ENCODE results near the gene WFDC10B. TPM values are rescaled to one million over a fixed set of nuclear protein-coding genes. Genes with fewer than 3 reads are reported as not detected.

Gene WFDC10B
- total RNA-seq, 1 experiment from 2014 or later = not detected

- H2AFZ ChIP-seq = no peak overlapping the region
- ChIA-PET CTCF (no interaction called here), POLR2A (ENCODE audit: unreplicated experiment) (no interaction called here)
- H4K20me1 ChIP-seq (ENCODE audit: insufficient read depth) = no peaks in the 10 kb centered on the region
- H3K9me2 ChIP-seq (ENCODE audit: insufficient read depth) = no peaks in the 10 kb centered on the region
- TF ChIP-seq CTCF (conservative IDR thresholded peaks at IDR 0.05) (no peak), EZH2 (IDR thresholded peaks at IDR 0.05; ENCODE audit: low read depth) (no peak)
- H3K79me2 ChIP-seq (ENCODE audit: low read depth) = no peaks in the 10 kb centered on the region
- no peak overlapping the region for H3K4me3 ChIP-seq
- BruUV-seq (replicated peaks) = no TSS peak
- H3K36me3 ChIP-seq (ENCODE audit: low read depth) = no peaks in the 10 kb centered on the region
- H3K9me3 ChIP-seq (ENCODE audit: insufficient read depth, low read depth) = no peaks in the 10 kb centered on the region
- no peaks in the 10 kb centered on the region for H3F3A ChIP-seq (ENCODE audit: insufficient read depth, low read depth)
- no peak overlapping the region for H3K4me2 ChIP-seq
- H3K27ac ChIP-seq = no peak overlapping the region
- DNase-seq = no peak
- no peaks in the 10 kb centered on the region for H3K4me1 ChIP-seq (replicated peaks; ENCODE audit: insufficient read depth)
- intact Hi-C loops (cut with micrococcal nuclease; ENCODE audit: unreplicated experiment) = loop anchor here (10.0 kb wide), 1 partner anchor 61 kb away; the partner anchor contains the start of gene WFDC11
- no peaks in the 10 kb centered on the region for H3K27me3 ChIP-seq (ENCODE audit: insufficient read depth, low read depth)
Observed at GRCh38 chr20:45735552-45735951, 30.7 kb upstream of the WFDC10B start.

- no peak for TF ChIP-seq CTCF (conservative IDR thresholded peaks at IDR 0.05)
- TF ChIP-seq EZH2 (IDR thresholded peaks at IDR 0.05; ENCODE audit: low read depth) = no peak
- Histone ChIP-seq H3K9me2 (ENCODE audit: insufficient read depth) (no peaks in the 10 kb centered on the region), H3F3A (ENCODE audit: insufficient read depth, low read depth) (no peaks in the 10 kb centered on the region), H4K20me1 (ENCODE audit: insufficient read depth) (no peaks in the 10 kb centered on the region), H3K4me2 (no peak overlapping the region), H3K9me3 (ENCODE audit: insufficient read depth, low read depth) (peaks cover 3% of the 10 kb centered on the region; the same call in 1 of the 2 replicates), H3K27me3 (ENCODE audit: insufficient read depth, low read depth) (no peaks in the 10 kb centered on the region), H2AFZ (no peak overlapping the region), H3K36me3 (ENCODE audit: low read depth) (no peaks in the 10 kb centered on the region), H3K4me3 (no peak overlapping the region), H3K27ac (no peak overlapping the region), H3K4me1 (replicated peaks; ENCODE audit: insufficient read depth) (no peaks in the 10 kb centered on the region), H3K79me2 (ENCODE audit: low read depth) (no peaks in the 10 kb centered on the region)
- ChIA-PET POLR2A (ENCODE audit: unreplicated experiment) (no interaction called here), CTCF (no interaction called here)
- BruUV-seq (replicated peaks) = no TSS peak
- DNase-seq = no peak
- intact Hi-C loops (cut with micrococcal nuclease; ENCODE audit: unreplicated experiment) = loop anchor here (10.0 kb wide), 1 partner anchor 57 kb away; the partner anchor contains the start of gene WFDC11
Observed at GRCh38 chr20:45732199-45732598, 27.4 kb upstream of the WFDC10B start.

GRCh38 chr20:45727044-45727443 is 22.2 kb upstream of the WFDC10B start:
- no peaks in the 10 kb centered on the region for H4K20me1 ChIP-seq (ENCODE audit: insufficient read depth)
- no peaks in the 10 kb centered on the region for H3K4me1 ChIP-seq (replicated peaks; ENCODE audit: insufficient read depth)
- H3K79me2 ChIP-seq (ENCODE audit: low read depth) = no peaks in the 10 kb centered on the region
- no peak for DNase-seq
- no peak overlapping the region for H2AFZ ChIP-seq
- no peak overlapping the region for H3K27ac ChIP-seq
- no peak overlapping the region for H3K4me3 ChIP-seq
- H3K4me2 ChIP-seq = no peak overlapping the region
- peaks cover 23% of the 10 kb centered on the region; the same call in 1 of the 2 replicates for H3K27me3 ChIP-seq (ENCODE audit: insufficient read depth, low read depth)
- peaks cover 3% of the 10 kb centered on the region; the same call in 1 of the 2 replicates for H3K9me3 ChIP-seq (ENCODE audit: insufficient read depth, low read depth)
- ChIA-PET POLR2A (ENCODE audit: unreplicated experiment) (no interaction called here), CTCF (no interaction called here)
- TF ChIP-seq CTCF (conservative IDR thresholded peaks at IDR 0.05) (no peak), EZH2 (IDR thresholded peaks at IDR 0.05; ENCODE audit: low read depth) (no peak)
- H3F3A ChIP-seq (ENCODE audit: insufficient read depth, low read depth) = no peaks in the 10 kb centered on the region; the same call in 1 of the 2 replicates
- intact Hi-C loops (cut with micrococcal nuclease; ENCODE audit: unreplicated experiment) = no loop called here
- no TSS peak for BruUV-seq (replicated peaks)
- H3K9me2 ChIP-seq (ENCODE audit: insufficient read depth) = no peaks in the 10 kb centered on the region
- no peaks in the 10 kb centered on the region for H3K36me3 ChIP-seq (ENCODE audit: low read depth)
